Common myeloid progenitor, CD34-positive (primary cell): ENCODE measurements around the gene ARFIP2.

Experiments
- CTCF ChIA-PET: fragments of 350-600 bp; sonication (Branson Sonifier 250); formaldehyde crosslinking; loops from one replicate; lab custom pipeline; 2021; ENCODE audit warnings: antibody characterized with exemption; lab: Charles Lee
- POLR2A ChIA-PET: fragments of 350-600 bp; sonication (Branson Sonifier 250); formaldehyde crosslinking; loops from one replicate; lab custom pipeline; 2021; ENCODE audit warnings: antibody characterized with exemption; lab: Charles Lee
- DNase-seq, 3 donors: peaks; one replicate each; pipeline versions ENCODE4 v3.0.0 to v3.0.0-alpha.2; 2013
- H3K27ac ChIP-seq, 2 experiments: 1 replicate in 1 of 2; 2 replicates in 1 of 2; pipeline ENCODE4 v1.7.0; 2013; ENCODE audit warnings: inconsistent platforms in 2 of 2, low read length in 2 of 2, mild to moderate bottlenecking in 2 of 2, low read depth in 1 of 2, moderate library complexity in 1 of 2; ENCODE audit not compliant: severe bottlenecking in 2 of 2, insufficient read depth in 1 of 2, poor library complexity in 1 of 2
- H3K27me3 ChIP-seq, 5 experiments: replicated peaks in 2 of 5; 1 replicate in 3 of 5; 2 replicates in 2 of 5; pipeline versions ENCODE4 v1.6.1 to v1.7.0; 2013; ENCODE audit warnings: low read length in 4 of 5, mild to moderate bottlenecking in 2 of 5, moderate library complexity in 2 of 5, inconsistent platforms in 1 of 5; ENCODE audit not compliant: insufficient read depth in 5 of 5, control insufficient read depth in 4 of 5
- H3K36me3 ChIP-seq, 4 experiments: 1 replicate in 2 of 4; 2 replicates in 2 of 4; pipeline versions ENCODE4 v1.6.1 to v1.7.0; 2013; ENCODE audit warnings: low read length in 3 of 4, control low read depth in 1 of 4, mild to moderate bottlenecking in 1 of 4; ENCODE audit not compliant: control insufficient read depth in 4 of 4, insufficient read depth in 4 of 4
- H3K4me1 ChIP-seq, 4 experiments: 1 replicate in 3 of 4; 2 replicates in 1 of 4; pipeline versions ENCODE4 v1.6.1 to v1.7.1; 2013; ENCODE audit warnings: low read length in 3 of 4, mild to moderate bottlenecking in 3 of 4, control low read depth in 1 of 4, inconsistent platforms in 1 of 4, moderate library complexity in 1 of 4; ENCODE audit not compliant: control insufficient read depth in 4 of 4, insufficient read depth in 4 of 4; ENCODE audit errors: control extremely low read depth in 1 of 4
- H3K4me3 ChIP-seq, 7 experiments: 1 replicate in 4 of 7; 2 replicates in 3 of 7; pipeline versions ENCODE4 v1.5.1 to v1.7.0; 2013; ENCODE audit warnings: mild to moderate bottlenecking in 7 of 7, low read length in 6 of 7, moderate library complexity in 6 of 7, inconsistent platforms in 2 of 7, low read depth in 2 of 7, control low read depth in 1 of 7; ENCODE audit not compliant: insufficient read depth in 4 of 7, control insufficient read depth in 1 of 7; ENCODE audit errors: extremely low read depth in 1 of 7
- H3K9me3 ChIP-seq, 5 experiments: 1 replicate in 4 of 5; 2 replicates in 1 of 5; pipeline versions ENCODE4 v1.6.1 to v1.7.1; 2013; ENCODE audit warnings: low read length in 4 of 5, mild to moderate bottlenecking in 2 of 5, inconsistent platforms in 1 of 5, low read depth in 1 of 5, moderate library complexity in 1 of 5; ENCODE audit not compliant: control insufficient read depth in 4 of 5, insufficient read depth in 2 of 5; ENCODE audit errors: control extremely low read depth in 1 of 5
- WGBS: methylation state at CpG from one replicate; pipeline ENCODE4 v1.1.5; 2013; ENCODE audit not compliant: insufficient coverage; 5-methylcytosine and 5-hydroxymethylcytosine counted together

Gene ARFIP2

DNA sequence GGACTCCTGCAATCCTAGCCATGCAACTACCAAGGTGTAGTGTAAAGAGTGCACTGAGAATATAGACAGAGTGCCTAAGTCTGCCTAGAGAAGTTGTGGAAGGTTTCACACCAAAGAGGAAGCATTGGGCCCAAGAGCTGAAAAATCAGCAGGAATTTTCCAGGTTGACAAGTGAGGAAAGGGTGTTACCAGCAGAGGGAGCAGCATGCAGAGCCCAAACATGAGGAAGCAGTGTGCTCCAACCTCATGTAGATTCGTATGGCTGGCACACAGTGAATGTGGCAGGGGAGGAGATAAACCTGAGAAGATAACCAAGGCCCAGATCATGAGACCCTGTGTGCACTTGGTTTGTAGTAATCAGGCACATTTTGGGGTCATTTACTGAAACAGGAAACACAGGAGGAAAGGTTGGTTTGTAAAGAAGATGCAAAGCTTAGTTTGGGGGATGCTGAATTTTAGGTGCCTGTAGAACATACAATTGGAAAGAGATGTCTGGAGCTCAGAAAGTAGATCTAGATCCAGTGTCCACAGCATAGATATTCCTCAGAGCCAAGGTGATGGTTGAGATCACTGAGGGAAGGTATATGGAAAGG, 42.1 kb downstream of the ARFIP2 start:
- no peaks in the 10 kb centered on the region for H3K36me3 ChIP-seq
- no peak overlapping the region for H3K4me3 ChIP-seq
- peak; percentile 60 to 70 (median 70) for DNase-seq
- ChIA-PET CTCF (interaction anchor here (0.6 to 22.9 kb wide), 10 partner anchors 8 to 85 kb away, joined by 3 to 464 read pairs (median 6); partner anchors contain the start of genes APBB1 and SMPD1), POLR2A (no interaction called here)
- 22% methylated on average over 1 of the region's 1 CpG for WGBS
- no peak overlapping the region for H3K27ac ChIP-seq
- peaks cover 0 to 15% (median 10%) of the 10 kb centered on the region in 4 experiments for H3K4me1 ChIP-seq
- H3K27me3 ChIP-seq: peaks cover 0 to 3% (median 0%) of the 10 kb centered on the region in 5 experiments
- no peaks in the 10 kb centered on the region for H3K9me3 ChIP-seq

DNA sequence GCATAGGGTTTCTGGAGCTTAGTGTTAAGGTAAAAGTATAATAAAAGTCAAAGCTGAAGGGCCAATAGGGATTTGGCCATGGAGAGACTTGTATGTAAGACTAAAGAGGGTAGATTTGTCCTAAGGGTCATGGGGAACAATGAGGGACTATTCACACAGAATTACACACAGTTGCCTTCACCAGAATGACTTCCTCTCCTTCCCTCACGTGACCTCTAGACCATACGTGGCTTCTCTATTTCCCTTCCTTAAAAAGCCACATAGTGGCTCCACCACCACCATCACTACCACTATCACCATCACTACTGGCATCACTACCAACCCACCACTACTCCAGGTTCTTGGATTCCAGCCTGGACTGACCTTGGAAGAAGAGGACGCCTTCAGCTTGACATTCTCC, 43.1 kb downstream of the ARFIP2 start:
- DNase-seq: peak; percentile 31 to 69 (median 64)
- H3K36me3 ChIP-seq: no peaks in the 10 kb centered on the region
- ChIA-PET CTCF (interaction anchor here (1.4 to 22.9 kb wide), 5 partner anchors 7 to 67 kb away, joined by 4 to 464 read pairs (median 6); partner anchors contain the start of gene SMPD1), POLR2A (no interaction called here)
- WGBS: 29% methylated on average over 3 of the region's 3 CpGs
- no peak overlapping the region for H3K4me3 ChIP-seq
- peaks cover 0 to 4% (median 0%) of the 10 kb centered on the region in 5 experiments for H3K27me3 ChIP-seq
- H3K9me3 ChIP-seq: no peaks in the 10 kb centered on the region
- H3K27ac ChIP-seq: no peak overlapping the region
- peaks cover 0 to 15% (median 9%) of the 10 kb centered on the region in 4 experiments for H3K4me1 ChIP-seq

DNA sequence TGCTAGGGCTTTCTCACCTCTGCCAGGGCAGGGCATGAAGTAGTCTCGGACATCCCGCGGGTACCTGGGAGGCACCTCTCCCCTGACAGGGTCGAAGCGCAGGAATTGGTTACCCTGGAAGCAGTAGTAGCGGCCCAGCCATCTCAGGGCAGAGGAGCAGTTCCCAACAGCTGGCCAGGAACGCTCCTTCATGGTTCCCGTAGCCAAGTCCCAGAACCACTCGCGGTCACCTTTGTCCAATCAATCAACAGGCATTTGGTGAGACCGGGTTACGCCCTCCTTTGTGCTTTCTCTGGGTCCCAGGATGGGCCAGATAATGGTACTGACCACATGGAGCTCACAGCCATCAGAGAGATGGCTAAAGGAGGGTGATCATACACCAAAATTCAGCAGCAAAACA, 43.7 kb downstream of the ARFIP2 start:
- POLR2A ChIA-PET: no interaction called here
- H3K27me3 ChIP-seq: peaks cover 0 to 4% (median 0%) of the 10 kb centered on the region in 5 experiments
- H3K9me3 ChIP-seq: no peaks in the 10 kb centered on the region
- no peak overlapping the region for H3K4me3 ChIP-seq
- WGBS: 91% methylated on average over 10 of the region's 12 CpGs
- H3K36me3 ChIP-seq: no peaks in the 10 kb centered on the region
- peaks cover 0 to 15% (median 9%) of the 10 kb centered on the region in 4 experiments for H3K4me1 ChIP-seq
- no peak for DNase-seq
- CTCF ChIA-PET: interaction anchor here (0.7 to 22.9 kb wide), 5 partner anchors 10 to 53 kb away, joined by 3 to 464 read pairs (median 5); partner anchors contain the start of gene SMPD1
- H3K27ac ChIP-seq: no peak overlapping the region

DNA sequence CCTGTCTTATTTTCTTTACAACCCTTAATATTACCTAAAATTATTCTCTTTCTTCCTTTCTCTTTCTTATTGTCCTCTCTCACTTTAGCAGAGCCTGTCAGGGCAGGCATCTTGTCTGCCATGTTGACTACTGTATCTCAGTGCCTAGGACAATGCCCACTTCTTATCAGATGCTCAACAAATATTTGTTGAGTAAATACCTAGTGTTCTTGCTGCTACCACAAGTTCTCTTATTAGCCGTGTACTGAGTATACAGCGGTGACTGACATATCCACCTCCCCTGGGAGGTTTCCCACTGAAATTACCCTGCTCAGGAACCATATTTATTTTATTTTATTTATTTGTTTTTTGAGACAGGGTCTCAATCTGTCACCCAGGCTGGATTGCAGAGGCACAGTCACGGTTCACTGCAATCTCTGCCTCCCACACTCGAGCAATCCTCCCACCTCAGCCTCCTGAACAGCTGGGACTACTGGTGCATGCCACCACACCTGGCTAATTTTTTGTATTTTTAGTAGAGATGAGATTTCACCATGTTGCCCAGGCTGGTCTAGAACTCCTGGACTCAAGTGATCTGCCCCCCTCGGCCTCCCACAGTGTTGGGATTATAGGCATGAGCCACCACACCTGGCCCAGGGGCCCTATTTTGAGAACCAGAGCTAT, 47.0 kb downstream of the ARFIP2 start:
- Histone ChIP-seq H3K4me1 (peaks cover 0 to 15% (median 9%) of the 10 kb centered on the region in 4 experiments), H3K9me3 (no peaks in the 10 kb centered on the region), H3K4me3 (no peak overlapping the region), H3K36me3 (no peaks in the 10 kb centered on the region), H3K27me3 (peaks cover 0 to 4% (median 0%) of the 10 kb centered on the region in 5 experiments), H3K27ac (no peak overlapping the region)
- CTCF ChIA-PET: interaction anchor here (0.7 to 22.9 kb wide), 6 partner anchors 15 to 128 kb away, joined by 3 to 464 read pairs (median 4); partner anchors contain the start of genes APBB1 and SMPD1
- DNase-seq: no peak
- POLR2A ChIA-PET: interaction anchor here (0.6 kb wide), 1 partner anchor 77 kb away, joined by 3 read pairs; no protein-coding TSS in a partner anchor
- WGBS: 92% methylated on average over 2 of the region's 5 CpGs

DNA sequence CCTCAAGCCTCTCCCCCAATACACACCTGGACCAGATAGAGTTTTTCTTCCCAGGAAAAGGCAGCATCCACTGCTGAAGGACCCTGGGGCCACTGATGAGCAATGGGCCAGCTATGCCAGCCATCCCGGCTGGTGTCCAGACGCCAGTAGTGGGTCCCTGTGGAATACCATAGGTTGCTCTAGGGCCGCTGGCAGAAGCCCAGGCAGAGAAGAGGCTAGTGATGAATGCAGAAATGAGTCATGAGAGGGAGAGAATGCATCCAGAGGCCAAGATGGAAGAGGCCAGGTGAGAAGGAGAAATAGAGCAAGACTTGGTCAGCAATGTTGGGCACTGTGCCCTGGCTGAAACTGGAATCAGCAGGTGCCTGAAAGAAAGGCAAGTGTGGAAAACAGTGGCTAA, 49.3 kb downstream of the ARFIP2 start:
- ChIA-PET CTCF (interaction anchor here (0.6 to 22.9 kb wide), 3 partner anchors 7 to 262 kb away, joined by 3 to 464 read pairs (median 5); partner anchors contain the start of gene SMPD1), POLR2A (no interaction called here)
- no peak overlapping the region for H3K4me3 ChIP-seq
- no peaks in the 10 kb centered on the region for H3K4me1 ChIP-seq
- no peak overlapping the region for H3K27ac ChIP-seq
- WGBS: 100% methylated on average over 3 of the region's 3 CpGs
- H3K36me3 ChIP-seq: no peaks in the 10 kb centered on the region
- no peak for DNase-seq
- H3K27me3 ChIP-seq: peaks cover 0 to 4% (median 0%) of the 10 kb centered on the region in 5 experiments
- no peaks in the 10 kb centered on the region for H3K9me3 ChIP-seq

DNA sequence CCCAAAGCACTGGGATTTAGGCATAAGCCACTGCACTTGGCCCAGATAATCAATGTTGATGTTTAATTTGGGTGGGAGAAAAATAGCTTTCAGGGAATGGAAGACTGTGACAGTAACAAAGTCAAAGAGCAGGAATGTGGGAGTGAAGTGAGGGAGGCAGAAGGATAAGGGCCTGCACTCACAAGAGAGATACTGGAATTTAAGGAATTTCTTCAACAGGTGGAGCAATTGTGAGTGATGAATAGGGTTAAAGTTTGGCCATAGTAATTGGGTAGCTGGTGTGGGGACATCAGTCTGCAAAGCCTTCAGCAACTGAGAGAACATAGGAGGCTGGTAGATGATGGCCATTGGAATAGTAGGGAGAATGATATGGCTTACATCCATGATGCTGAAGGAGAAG, 53.6 kb downstream of the ARFIP2 start:
- Histone ChIP-seq H3K4me1 (no peaks in the 10 kb centered on the region), H3K9me3 (no peaks in the 10 kb centered on the region), H3K27ac (no peak overlapping the region), H3K4me3 (no peak overlapping the region), H3K36me3 (no peaks in the 10 kb centered on the region), H3K27me3 (peaks cover 0 to 6% (median 0%) of the 10 kb centered on the region in 5 experiments)
- ChIA-PET CTCF (interaction anchor here (1.4 to 3.1 kb wide), 4 partner anchors 9 to 51 kb away, joined by 3 to 12 read pairs (median 6); no protein-coding TSS in a partner anchor), POLR2A (no interaction called here)
- no peak for DNase-seq
